HepG2 (cell line): Measurements from ENCODE around the gene PPM1G. TPM values are rescaled to one million over a fixed set of nuclear protein-coding genes. Genes with fewer than 3 reads are reported as not detected.

Source experiments
- ERF ChIP-seq: IDR thresholded peaks from 2 replicates; pipeline ENCODE4 v1.6.1; 2018; ENCODE audit warnings: missing biosample characterization, missing genetic modification reagents
- MLX ChIP-seq: IDR thresholded peaks from 2 replicates; pipeline ENCODE4 v1.6.1; 2016
- SSRP1 ChIP-seq: IDR thresholded peaks from 2 replicates; pipeline ENCODE4 v1.6.1; 2016; ENCODE audit warnings: control low read depth
- ZFP37 ChIP-seq: sonication (generic); formaldehyde crosslinking; IDR thresholded peaks from 2 replicates; pipeline ENCODE4 v1.4.0; 2020; ENCODE audit warnings: missing genetic modification reagents, borderline replicate concordance
- ZHX2 ChIP-seq, 2 experiments: sonication (generic) in 1 of 2; formaldehyde crosslinking in 1 of 2; IDR thresholded peaks; 2 replicates each; pipeline versions ENCODE4 v1.6.1 to v1.9.0; 2014 to 2022; ENCODE audit warnings: antibody characterized with exemption in 1 of 2, borderline replicate concordance in 1 of 2, inconsistent platforms in 1 of 2, low read depth in 1 of 2, missing genetic modification reagents in 1 of 2
- ZNF225 ChIP-seq: sonication (generic); formaldehyde crosslinking; IDR thresholded peaks from 2 replicates; pipeline ENCODE4 v1.4.0; 2020; ENCODE audit warnings: mild to moderate bottlenecking, missing genetic modification reagents
- ZNF253 ChIP-seq: sonication (generic); formaldehyde crosslinking; IDR thresholded peaks from 2 replicates; pipeline ENCODE4 v1.8.0; 2022; ENCODE audit warnings: mild to moderate bottlenecking, missing genetic modification reagents, borderline replicate concordance
- ZNF33B ChIP-seq: sonication (generic); formaldehyde crosslinking; IDR thresholded peaks from 2 replicates; pipeline ENCODE4 v1.5.1; 2020; ENCODE audit warnings: mild to moderate bottlenecking, missing genetic modification reagents
- ZNF383 ChIP-seq: sonication (generic); formaldehyde crosslinking; IDR thresholded peaks from 2 replicates; pipeline ENCODE4 v1.4.0; 2020; ENCODE audit warnings: missing genetic modification reagents, mild to moderate bottlenecking, borderline replicate concordance
- ZNF451 ChIP-seq: sonication (generic); formaldehyde crosslinking; IDR thresholded peaks from 2 replicates; pipeline ENCODE4 v1.5.0; 2020; ENCODE audit warnings: mild to moderate bottlenecking, missing genetic modification reagents
- ZNF615 ChIP-seq: sonication (generic); formaldehyde crosslinking; IDR thresholded peaks from 2 replicates; pipeline ENCODE4 v1.5.0; 2020; ENCODE audit warnings: mild to moderate bottlenecking, missing genetic modification reagents, borderline replicate concordance
- ZNF710 ChIP-seq: sonication (generic); formaldehyde crosslinking; IDR thresholded peaks from 2 replicates; pipeline ENCODE4 v1.5.0; 2020; ENCODE audit warnings: mild to moderate bottlenecking, missing genetic modification reagents, borderline replicate concordance
- ZNF782 ChIP-seq: sonication (generic); formaldehyde crosslinking; IDR thresholded peaks from 2 replicates; pipeline ENCODE4 v1.4.0; 2020; ENCODE audit warnings: missing genetic modification reagents, mild to moderate bottlenecking, borderline replicate concordance
- polyA plus RNA-seq, 8 experiments: library from polyadenylated mRNA; depleted of rRNA in 3 of 8; stranded (reverse) in 7 of 8; unstranded in 1 of 8; fragments of >200 nt; fragmentation: Illumina TruSeq in 4 of 8; extraction: Trizol in 4 of 8; gene quantifications; 2 replicates each; pipeline versions ENCODE4 v1.2.1 to v1.2.3, GENCODE V29; 2011 to 2016; ENCODE audit warnings: low read depth in 4 of 8, missing spikeins in 1 of 8, mixed read lengths in 1 of 8; ENCODE audit not compliant: insufficient read depth in 1 of 8
- total RNA-seq, 5 experiments: library from RNA; depleted of rRNA; stranded (reverse); fragments of >200 nt; fragmentation: Illumina TruSeq; extraction: Trizol; gene quantifications; 2 replicates each; pipeline ENCODE4 v1.2.3, GENCODE V29; 2016; ENCODE audit warnings: low read depth in 1 of 5
- TF ChIP-seq, protein P1 (sequence below): sonication (generic); formaldehyde crosslinking; IDR thresholded peaks from 2 replicates; pipeline ENCODE4 v1.8.0; 2022; ENCODE audit warnings: mild to moderate bottlenecking, missing genetic modification reagents, moderate library complexity
- TF ChIP-seq, protein P2 (sequence below): sonication (generic); formaldehyde crosslinking; IDR thresholded peaks from 2 replicates; pipeline ENCODE4 v1.5.0; 2020; ENCODE audit warnings: missing genetic modification reagents

The PPM1G gene
- total and polyA plus RNA-seq, 2 of the 13 experiments (the other 11 are each of a cell fraction or from before 2014, with no cell fraction given), result 58.2 to 213 TPM

DNA sequence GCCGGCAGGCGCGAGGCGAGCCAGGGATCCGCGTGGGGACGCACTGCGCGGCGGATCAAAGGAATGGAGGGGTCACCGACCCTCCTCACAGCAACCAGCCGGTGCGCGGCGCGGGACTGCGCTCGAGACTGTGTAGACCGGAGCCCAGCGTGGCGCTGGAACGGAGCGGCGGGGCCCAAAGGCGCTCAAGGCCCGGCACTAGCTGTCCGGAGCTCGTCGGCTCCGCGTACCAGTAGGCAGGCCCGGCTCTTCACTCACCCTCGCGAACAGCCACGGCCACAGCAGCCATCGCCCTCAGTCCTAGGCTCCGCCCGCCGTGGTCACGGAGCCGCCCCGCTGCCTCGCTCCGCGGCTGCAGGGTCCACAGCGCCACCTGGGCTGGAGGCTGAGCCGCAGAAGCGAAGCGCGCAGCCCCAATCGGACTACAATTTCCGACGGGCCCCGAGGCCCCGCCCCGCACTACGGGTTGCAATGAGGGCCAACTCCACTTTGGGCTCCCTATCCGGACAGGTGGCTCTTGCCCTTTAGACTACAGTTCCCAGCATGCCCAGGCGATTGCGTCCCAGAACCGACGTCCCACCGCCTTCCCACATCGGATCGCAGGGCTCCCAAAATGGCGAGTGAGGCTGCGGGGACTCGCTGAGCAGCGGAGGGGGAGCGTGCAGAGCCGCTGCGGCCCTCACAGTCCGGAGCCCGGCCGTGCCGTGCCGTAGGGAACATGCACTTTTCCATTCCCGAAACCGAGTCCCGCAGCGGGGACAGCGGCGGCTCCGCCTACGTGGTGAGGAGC lies 39.2 kb downstream of the PPM1G start, which contains the start of the genes EIF2B4 and SNX17 (continued):
- TF ChIP-seq ZHX2 (IDR thresholded peaks at IDR 0.05; ENCODE audit: low read depth) (peak; percentile 95), ZHX2 (CRISPR knock-in tag; IDR thresholded peaks at IDR 0.05; ENCODE audit: borderline replicate concordance) (peak; percentile 95), ZNF253 (CRISPR knock-in tag) (peak; percentile 82; the same call in 1 of the 2 replicates), ZNF615 (CRISPR knock-in tag) (peak; percentile 95), ZNF782 (CRISPR knock-in tag) (peak; percentile 23; the same call in 1 of the 2 replicates), ZNF225 (CRISPR knock-in tag) (peak; percentile 94), ZFP37 (CRISPR knock-in tag) (peak; percentile 89; the same call in 1 of the 2 replicates), ERF (CRISPR knock-in tag) (peak; percentile 93), ZNF383 (no peak), ZNF451 (peak; percentile 96), SSRP1 (CRISPR knock-in tag) (peak; percentile 86; the same call in 1 of the 2 replicates), ZNF710 (CRISPR knock-in tag) (peak; percentile 96), ZNF33B (CRISPR knock-in tag) (0 out of 2 replicates have a peak, but pooled peaks have one; percentile 76), MLX (peak; percentile 87)
- TF ChIP-seq, protein P1, sequence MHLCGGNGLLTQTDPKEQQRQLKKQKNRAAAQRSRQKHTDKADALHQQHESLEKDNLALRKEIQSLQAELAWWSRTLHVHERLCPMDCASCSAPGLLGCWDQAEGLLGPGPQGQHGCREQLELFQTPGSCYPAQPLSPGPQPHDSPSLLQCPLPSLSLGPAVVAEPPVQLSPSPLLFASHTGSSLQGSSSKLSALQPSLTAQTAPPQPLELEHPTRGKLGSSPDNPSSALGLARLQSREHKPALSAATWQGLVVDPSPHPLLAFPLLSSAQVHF (CRISPR knock-in tag), result peak; percentile 92; the same call in 1 of the 2 replicates
- TF ChIP-seq, protein P2, sequence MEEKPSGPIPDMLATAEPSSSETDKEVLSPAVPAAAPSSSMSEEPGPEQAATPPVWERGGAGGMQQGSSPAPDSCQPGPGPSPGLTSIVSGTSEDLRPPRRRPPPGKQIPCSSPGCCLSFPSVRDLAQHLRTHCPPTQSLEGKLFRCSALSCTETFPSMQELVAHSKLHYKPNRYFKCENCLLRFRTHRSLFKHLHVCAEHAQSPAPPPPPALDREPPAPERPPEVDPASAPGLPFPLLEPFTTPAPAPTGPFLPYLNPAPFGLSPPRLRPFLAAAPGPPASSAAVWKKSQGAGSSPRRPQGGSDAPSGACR, result peak; percentile 99
